ENCODE results near the gene ZMYM4.

ZMYM4 gene

GRCh38 chr1:35470977-35471613 is 202.6 kb downstream of the ZMYM4 start:
- no peaks in the 10 kb centered on the region for H3K79me2 ChIP-seq (ENCODE audit: control insufficient read depth, low read length)
- no peak overlapping the region for H3K4me2 ChIP-seq (ENCODE audit: low read length)
- H3K4me3 ChIP-seq (ENCODE audit: low read length): no peak overlapping the region
- no peaks in the 10 kb centered on the region for H3K27me3 ChIP-seq (ENCODE audit: control insufficient read depth, low read length)
- H4K20me1 ChIP-seq (ENCODE audit: control insufficient read depth, insufficient read depth, low read depth, low read length): no peaks in the 10 kb centered on the region
- no peaks in the 10 kb centered on the region for H3F3A ChIP-seq (ENCODE audit: control insufficient read depth, insufficient read depth)
- peaks cover 3% of the 10 kb centered on the region; the same call in 1 of the 2 replicates for H3K9me3 ChIP-seq (ENCODE audit: control insufficient read depth, insufficient read depth, low read length)
- H3K27ac ChIP-seq (ENCODE audit: low read depth, low read length): no peak overlapping the region
- TF ChIP-seq EZH2phosphoT487 (IDR thresholded peaks at IDR 0.05; ENCODE audit: borderline replicate concordance, low read length): no peak
- TF ChIP-seq CTCF (IDR thresholded peaks at IDR 0.05; ENCODE audit: low read depth, low read length, poor library complexity, severe bottlenecking): no peak
- no peaks in the 10 kb centered on the region for H3K9me2 ChIP-seq (replicated peaks; ENCODE audit: control insufficient read depth, low read length)
- H3K4me1 ChIP-seq (ENCODE audit: control insufficient read depth, low read length): no peaks in the 10 kb centered on the region
- peaks cover 11% of the 10 kb centered on the region for H3K36me3 ChIP-seq (ENCODE audit: control insufficient read depth, low read length)
